ENCODE data around the gene CSNK1A1.

GRCh38 chr5:149452007-149452664, 99.1 kb downstream of the CSNK1A1 start:
- TF ChIP-seq GABPA (IDR thresholded peaks at IDR 0.05; ENCODE audit: low read depth): peak; percentile 33; the same call in 1 of the 2 replicates
- no peak for TF ChIP-seq CTCF (IDR thresholded peaks at IDR 0.05)
- no peak for TF ChIP-seq YY1 (IDR thresholded peaks at IDR 0.05; ENCODE audit: low read depth)
- peak; percentile 24; the same call in 1 of the 2 replicates for TF ChIP-seq RCOR1 (IDR thresholded peaks at IDR 0.05; ENCODE audit: low read length)
- no peak; a peak in 1 of 4 replicates for TF ChIP-seq EP300 (IDR thresholded peaks at IDR 0.05; ENCODE audit: borderline replicate concordance in 1 of 2, low read depth in 1 of 2, low read length in 1 of 2)
- TF ChIP-seq PBX3 (IDR thresholded peaks at IDR 0.05): no peak
- no peak for TF ChIP-seq RFX5 (IDR thresholded peaks at IDR 0.05; ENCODE audit: low read length)
- TF ChIP-seq TCF12 (IDR thresholded peaks at IDR 0.05): 0 out of 2 replicates have a peak, but pooled peaks have one; percentile 27
- TF ChIP-seq TAF1 (IDR thresholded peaks at IDR 0.05; ENCODE audit: borderline replicate concordance, low read depth, low read length): no peak
- no peak for TF ChIP-seq POLR2AphosphoS5 (IDR thresholded peaks at IDR 0.05; ENCODE audit: low read depth, low read length)
- TF ChIP-seq FOXM1 (IDR thresholded peaks at IDR 0.05; ENCODE audit: low read depth): no peak
- TF ChIP-seq SIN3A (IDR thresholded peaks at IDR 0.05; ENCODE audit: borderline replicate concordance, low read depth, low read length): no peak

Data from SK-N-SH (cell line).